ENCODE measurements around the gene ARID3B.
"Not testable (repeated sequence)": the region's sequence is repeated elsewhere in the genome, so short reads cannot be mapped to it uniquely, and the experiment has no call there.

The ARID3B gene

DNA sequence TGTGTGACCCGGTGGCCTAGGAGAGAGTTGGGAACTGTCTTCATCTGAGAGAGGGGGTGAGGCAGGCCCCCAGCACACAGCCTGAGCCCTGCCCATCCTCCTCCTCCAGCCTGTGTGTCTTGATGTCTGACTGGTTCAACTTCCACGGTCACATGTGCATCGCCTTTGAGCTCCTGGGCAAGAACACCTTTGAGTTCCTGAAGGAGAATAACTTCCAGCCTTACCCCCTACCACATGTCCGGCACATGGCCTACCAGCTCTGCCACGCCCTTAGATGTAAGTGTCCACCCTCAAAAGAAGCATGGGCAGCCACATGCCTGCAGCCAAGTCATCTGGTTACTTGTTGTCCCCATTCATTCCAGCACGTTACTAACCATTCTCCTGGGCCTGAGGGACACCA, 84.7 kb downstream of the ARID3B start:
- DNase-seq, result no peak

DNA sequence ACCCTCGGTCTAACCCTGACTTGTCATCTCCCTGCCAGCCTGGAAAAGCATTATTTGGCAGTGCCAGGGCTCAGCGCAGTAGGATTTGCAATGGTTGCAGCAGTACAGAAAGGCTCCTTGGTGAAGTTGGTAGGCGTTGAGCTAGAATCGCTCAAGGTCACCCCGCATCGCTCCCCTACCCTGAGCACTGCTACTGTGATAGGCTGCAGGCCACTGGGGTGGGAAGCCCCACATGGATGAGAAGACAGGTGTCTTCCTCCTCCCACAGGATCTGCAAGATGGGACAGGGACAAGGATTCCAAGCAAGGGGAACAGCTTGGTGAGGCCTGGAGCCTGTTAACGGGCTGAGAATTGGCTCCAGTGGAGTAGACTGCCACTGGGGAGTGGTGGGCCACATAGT, 85.3 kb downstream of the ARID3B start:
- no peak for DNase-seq

GRCh38 chr15:74626752-74627692, 86.0 kb downstream of the ARID3B start:
- no peak for DNase-seq

DNA sequence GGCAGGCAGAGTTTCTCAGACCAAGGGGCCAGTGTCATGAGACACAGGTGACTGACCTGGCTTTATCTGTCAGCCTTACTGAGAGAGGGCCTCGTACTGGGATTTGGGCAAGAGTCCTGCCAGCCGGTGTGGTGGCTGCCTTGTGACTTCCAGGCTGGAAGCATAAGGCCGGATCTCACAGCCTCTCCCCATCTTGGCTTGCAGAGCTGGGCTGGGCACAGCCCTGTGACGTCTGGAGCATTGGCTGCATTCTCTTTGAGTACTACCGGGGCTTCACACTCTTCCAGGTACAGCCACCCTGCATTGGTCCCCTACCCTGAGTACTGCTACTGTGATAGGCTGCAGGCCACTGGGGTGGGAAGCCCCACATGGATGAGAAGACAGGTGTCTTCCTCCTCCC, 86.7 kb downstream of the ARID3B start:
- DNase-seq, result no peak

DNA sequence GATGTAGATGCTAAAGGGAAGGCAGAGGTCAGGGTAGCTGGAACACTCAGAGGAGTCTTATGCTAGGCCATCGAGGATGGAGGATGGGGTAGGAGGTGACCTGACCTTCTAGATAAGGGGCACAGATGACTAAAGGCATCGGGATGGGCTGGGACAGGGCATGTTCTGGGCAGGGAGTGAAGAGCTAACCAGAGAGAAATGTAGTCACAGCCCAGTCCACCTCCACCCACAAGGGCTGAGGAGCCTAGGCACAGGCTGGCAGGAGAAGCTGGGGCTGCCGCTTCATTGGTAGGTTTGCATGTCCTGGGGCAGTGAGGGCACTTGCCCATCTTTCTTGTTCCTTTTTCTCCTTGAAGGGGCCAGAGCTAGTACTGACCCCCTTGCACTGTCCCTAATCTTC, 87.2 kb downstream of the ARID3B start:
- no peak for DNase-seq

DNA sequence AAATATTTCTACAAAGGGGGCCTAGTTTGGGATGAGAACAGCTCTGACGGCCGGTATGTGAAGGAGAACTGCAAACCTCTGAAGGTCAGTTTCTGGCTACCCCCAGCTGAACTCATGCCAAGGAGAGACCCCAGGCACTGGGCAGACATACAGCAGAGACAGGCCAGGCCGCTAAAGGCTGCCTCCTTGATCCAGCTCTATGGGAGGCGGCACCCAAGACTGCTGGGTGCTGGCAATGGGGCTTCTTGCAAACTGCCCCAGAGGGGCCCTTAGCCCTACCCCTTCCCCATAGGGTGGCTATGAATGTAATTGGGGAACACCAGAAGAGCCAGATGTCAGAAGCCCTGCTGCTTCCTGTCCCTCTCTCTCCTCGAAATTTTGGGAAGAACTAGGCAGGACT, 87.9 kb downstream of the ARID3B start:
- no peak for DNase-seq

GRCh38 chr15:74629696-74630095, 88.7 kb downstream of the ARID3B start:
- DNase-seq, result not testable (repeated sequence)

DNA sequence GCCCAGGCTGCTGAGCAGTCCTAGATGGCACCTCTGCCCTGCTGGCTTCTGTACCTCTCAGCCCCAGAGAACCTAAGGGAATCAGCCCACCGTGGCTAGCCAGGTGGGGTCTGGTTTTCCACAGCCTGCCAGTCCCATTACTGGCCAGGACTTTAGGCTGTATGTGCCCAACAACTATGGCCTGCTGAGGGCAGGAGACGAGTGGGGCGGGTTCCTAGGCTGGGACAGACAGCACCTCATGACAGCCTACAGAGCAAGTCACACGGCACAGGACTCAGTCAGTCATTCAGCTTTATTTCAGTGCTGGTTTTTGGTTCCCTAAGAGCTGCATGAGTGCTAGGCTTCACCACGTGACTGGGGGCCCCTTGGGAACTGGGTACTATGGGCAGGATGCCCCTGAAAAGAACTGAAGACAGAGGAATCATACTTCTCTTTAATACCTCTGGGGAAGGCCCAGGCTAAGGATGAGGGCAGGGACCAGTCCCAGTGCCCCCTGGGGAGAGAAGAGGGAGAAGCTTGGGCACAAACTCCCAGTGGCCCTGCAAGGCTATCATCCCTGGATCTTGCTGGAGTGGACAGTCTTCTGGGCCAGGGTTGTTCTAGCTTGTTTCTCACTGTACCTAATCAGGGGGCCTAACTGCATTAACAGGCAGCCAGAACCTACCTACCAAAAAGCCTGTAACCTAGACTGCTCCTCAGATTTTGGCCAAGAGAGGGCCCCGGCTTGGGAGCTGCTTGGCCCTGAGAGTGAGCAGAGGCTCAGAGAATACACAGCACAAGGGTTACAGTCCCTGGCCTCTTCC, 89.5 kb downstream of the ARID3B start:
- no peak for DNase-seq

DNA sequence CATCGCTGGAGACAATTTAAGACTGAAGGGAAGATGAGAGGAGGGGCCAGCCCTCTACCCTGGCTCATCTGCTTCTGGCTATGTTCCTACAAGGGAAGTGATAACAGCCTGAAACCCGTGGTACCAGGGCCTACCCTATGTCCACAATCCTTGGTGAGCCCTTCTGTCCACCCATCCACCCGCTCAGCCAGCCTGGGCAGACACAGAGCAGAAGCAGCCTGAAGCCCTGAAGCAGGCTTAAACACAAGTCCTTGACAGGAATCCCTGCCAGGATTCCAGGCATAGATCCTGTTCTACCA, 90.0 kb downstream of the ARID3B start:
- no peak for DNase-seq

GRCh38 chr15:74631408-74631807, 90.4 kb downstream of the ARID3B start:
- no peak for DNase-seq

GRCh38 chr15:74631935-74632560, 91.0 kb downstream of the ARID3B start:
- DNase-seq, result peak; percentile 73

- DNase-seq, result no peak
Measured at GRCh38 chr15:74632601-74633000, 91.6 kb downstream of the ARID3B start.

- no peak for DNase-seq
Measured at GRCh38 chr15:74633781-74634180, 92.8 kb downstream of the ARID3B start.

- peak; percentile 64 for DNase-seq
Measured at GRCh38 chr15:74635228-74635627, 94.2 kb downstream of the ARID3B start.

DNA sequence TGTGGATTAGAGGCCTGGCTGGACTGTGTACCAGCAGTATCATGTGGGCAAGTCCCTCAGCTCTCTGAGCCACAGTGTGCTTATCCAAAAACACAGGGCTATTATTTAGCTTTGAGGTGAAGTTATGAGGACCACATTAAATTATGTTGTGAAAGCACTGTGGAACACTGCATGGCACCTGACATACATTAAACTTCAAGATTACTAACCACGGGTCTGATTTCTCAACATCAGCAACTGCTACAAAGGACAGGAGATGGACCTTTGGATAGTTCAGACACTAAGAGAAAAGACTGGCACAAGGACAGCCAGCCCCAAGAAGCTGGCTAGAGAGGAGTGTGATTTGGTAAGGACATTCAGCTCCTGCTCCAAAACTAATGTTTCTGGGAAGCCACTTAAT, 96.0 kb downstream of the ARID3B start:
- no peak for DNase-seq

- no peak for DNase-seq
Measured at GRCh38 chr15:74641151-74641550, 100.1 kb downstream of the ARID3B start.

GRCh38 chr15:74642348-74642733, 101.3 kb downstream of the ARID3B start:
- no peak for DNase-seq

GRCh38 chr15:74642734-74643664, 102.0 kb downstream of the ARID3B start:
- no peak for DNase-seq

GRCh38 chr15:74643665-74644204, 102.7 kb downstream of the ARID3B start:
- no peak for DNase-seq

- no peak for DNase-seq
Measured at GRCh38 chr15:74646480-74646879, 105.5 kb downstream of the ARID3B start.

All from femur (tissue), 1 donor.